H1 (cell line): ENCODE results near the gene UBN1. TPM values are rescaled to one million over a fixed set of nuclear protein-coding genes. Genes with fewer than 3 reads are reported as not detected.

Experiments
- ATF3 ChIP-seq: IDR thresholded peaks from 2 replicates; pipeline ENCODE4 v1.6.1; 2011; ENCODE audit warnings: low read depth, mild to moderate bottlenecking, low read length; ENCODE audit not compliant: insufficient read depth
- KDM5A ChIP-seq: fragments of 200-600 bp; IDR thresholded peaks from 2 replicates; pipeline ENCODE4 v1.7.1; 2012; ENCODE audit warnings: mild to moderate bottlenecking, low read length, inconsistent platforms, mixed read lengths
- POLR2AphosphoS5 ChIP-seq: IDR thresholded peaks from 2 replicates; pipeline ENCODE4 v1.6.1; 2011; ENCODE audit warnings: low read depth, low read length
- SIX5 ChIP-seq: IDR thresholded peaks from 2 replicates; pipeline ENCODE4 v1.6.1; 2011; ENCODE audit warnings: mild to moderate bottlenecking, low read depth, low read length
- TEAD4 ChIP-seq: IDR thresholded peaks from 2 replicates; pipeline ENCODE4 v1.6.1; 2012; ENCODE audit warnings: low read depth, low read length, inconsistent platforms, mixed read lengths
- polyA plus RNA-seq, 7 experiments: library from polyadenylated mRNA; depleted of rRNA in 3 of 7; stranded (reverse) in 5 of 7; unstranded in 2 of 7; fragments of >200 nt in 5 of 7; fragments of 200-250 nt in 2 of 7; gene quantifications; 1 replicate in 5 of 7; 2 replicates in 1 of 7; 4 replicates in 1 of 7; pipeline versions ENCODE4 v1.2.1 to v1.2.3, GENCODE V29; 2011 to 2013; ENCODE audit warnings: missing spikeins in 2 of 7, mixed read lengths in 2 of 7
- total RNA-seq: library from RNA; stranded (reverse); fragmentation: NEBNext Ultra II Directional; extraction: Animal tissue kit (Norgen Biotek cat#: 25700); gene quantifications from 2 replicates; pipeline ENCODE4 v1.2.1, GENCODE V29; 2021

The UBN1 gene
- total and polyA plus RNA-seq, 2 of the 8 experiments (the other 6 are each of a cell fraction or from before 2014, with no cell fraction given) = 16.2 to 37.0 TPM

- TF ChIP-seq ATF3 (no peak), SIX5 (no peak), KDM5A (no peak), TEAD4 (no peak), POLR2AphosphoS5 (no peak)
Measured at GRCh38 chr16:4920826-4921225, 73.5 kb downstream of the UBN1 start (continued).
